MM.1S (cell line): ENCODE measurements around the gene LUZP1.

Experiments
- DNase-seq: peaks from one replicate; pipeline ENCODE4 v3.0.0-alpha.2; 2015
- H2AFZ ChIP-seq: fragments of 300-600 bp; sonication (generic); 2 replicates; pipeline ENCODE4 v1.6.0; 2016; ENCODE audit warnings: antibody characterized with exemption, low read length
- H3F3A ChIP-seq: fragments of 300-600 bp; sonication (generic); 2 replicates; pipeline ENCODE4 v1.6.1; 2016; ENCODE audit warnings: mild to moderate bottlenecking, antibody characterized with exemption, low read length, moderate library complexity, mixed read lengths; ENCODE audit not compliant: insufficient read depth
- H3K27ac ChIP-seq: fragments of 300-600 bp; sonication (generic); 2 replicates; pipeline ENCODE4 v1.5.1; 2016; ENCODE audit warnings: mild to moderate bottlenecking, low read length
- H3K27me3 ChIP-seq: fragments of 300-600 bp; sonication (generic); replicated peaks from 2 replicates; pipeline ENCODE4 v1.6.0; 2016; ENCODE audit warnings: low read length; ENCODE audit not compliant: insufficient read depth
- H3K36me3 ChIP-seq: fragments of 300-600 bp; sonication (generic); replicated peaks from 2 replicates; pipeline ENCODE4 v1.6.1; 2016; ENCODE audit warnings: mild to moderate bottlenecking, low read length, mixed read lengths; ENCODE audit not compliant: insufficient read depth
- H3K4me1 ChIP-seq: fragments of 300-600 bp; sonication (generic); 2 replicates; pipeline ENCODE4 v1.6.1; 2016; ENCODE audit warnings: low read length, mixed read lengths
- H3K4me2 ChIP-seq: fragments of 300-600 bp; sonication (generic); 2 replicates; pipeline ENCODE4 v1.6.0; 2016; ENCODE audit warnings: low read depth, low read length
- H3K4me3 ChIP-seq: fragments of 300-600 bp; sonication (generic); 2 replicates; pipeline ENCODE4 v1.5.1; 2016; ENCODE audit warnings: low read length, mixed read lengths
- H3K79me2 ChIP-seq: fragments of 300-600 bp; sonication (generic); 2 replicates; pipeline ENCODE4 v1.6.1; 2016; ENCODE audit warnings: mixed run types, low read length, mixed read lengths
- H3K9ac ChIP-seq: fragments of 300-600 bp; sonication (generic); 2 replicates; pipeline ENCODE4 v1.6.1; 2016; ENCODE audit warnings: low read length, mixed read lengths
- H3K9me2 ChIP-seq: fragments of 300-600 bp; sonication (generic); replicated peaks from 2 replicates; pipeline ENCODE4 v1.6.1; 2016; ENCODE audit warnings: mild to moderate bottlenecking, low read length, mixed read lengths; ENCODE audit not compliant: insufficient read depth
- H3K9me3 ChIP-seq: fragments of 300-600 bp; sonication (generic); replicated peaks from 2 replicates; pipeline ENCODE4 v1.6.1; 2016; ENCODE audit warnings: mild to moderate bottlenecking, low read length, mixed read lengths; ENCODE audit not compliant: insufficient read depth
- H4K20me1 ChIP-seq: fragments of 300-600 bp; sonication (generic); 2 replicates; pipeline ENCODE4 v1.6.1; 2016; ENCODE audit warnings: mild to moderate bottlenecking, low read length, moderate library complexity, mixed read lengths; ENCODE audit not compliant: insufficient read depth
- CTCF ChIP-seq: fragments of 300-600 bp; sonication (generic); IDR thresholded peaks from 2 replicates; pipeline ENCODE4 v1.5.1; 2016; ENCODE audit warnings: antibody characterized with exemption, low read length, mixed read lengths
- EZH2 ChIP-seq: fragments of 300-600 bp; sonication (generic); optimal IDR thresholded peaks from 2 replicates; pipeline ENCODE3; 2017; ENCODE audit warnings: low read depth, mild to moderate bottlenecking, antibody characterized with exemption, low read length, mixed read lengths
- EZH2phosphoT487 ChIP-seq: fragments of 300-600 bp; sonication (generic); IDR thresholded peaks from 2 replicates; pipeline ENCODE4 v1.6.1; 2018; ENCODE audit warnings: antibody characterized with exemption, low read length

Gene LUZP1

GRCh38 chr1:23118407-23118806, 50.2 kb downstream of the LUZP1 start:
- no peak overlapping the region for H3K9ac ChIP-seq
- no peaks in the 10 kb centered on the region for H3K79me2 ChIP-seq
- H3K36me3 ChIP-seq, result no peaks in the 10 kb centered on the region
- no peak for TF ChIP-seq CTCF
- no peak for TF ChIP-seq EZH2
- no peak for TF ChIP-seq EZH2phosphoT487
- no peaks in the 10 kb centered on the region for H3K9me2 ChIP-seq
- no peaks in the 10 kb centered on the region for H3K9me3 ChIP-seq
- no peak overlapping the region for H3K27ac ChIP-seq
- H2AFZ ChIP-seq, result no peak overlapping the region
- H3F3A ChIP-seq, result no peaks in the 10 kb centered on the region
- DNase-seq, result no peak
- no peak overlapping the region for H3K4me3 ChIP-seq
- H3K27me3 ChIP-seq, result no peaks in the 10 kb centered on the region
- no peaks in the 10 kb centered on the region for H4K20me1 ChIP-seq
- H3K4me1 ChIP-seq, result peaks cover 6% of the 10 kb centered on the region
- H3K4me2 ChIP-seq, result no peak overlapping the region

GRCh38 chr1:23116921-23117699, 51.5 kb downstream of the LUZP1 start:
- Histone ChIP-seq H3K79me2 (no peaks in the 10 kb centered on the region), H3K27me3 (no peaks in the 10 kb centered on the region), H3K36me3 (no peaks in the 10 kb centered on the region), H2AFZ (no peak overlapping the region), H3K9me3 (no peaks in the 10 kb centered on the region), H3F3A (no peaks in the 10 kb centered on the region), H3K9me2 (no peaks in the 10 kb centered on the region), H3K4me3 (no peak overlapping the region), H3K4me1 (peaks cover 6% of the 10 kb centered on the region), H4K20me1 (no peaks in the 10 kb centered on the region), H3K4me2 (no peak overlapping the region), H3K9ac (no peak overlapping the region), H3K27ac (no peak overlapping the region)
- TF ChIP-seq EZH2phosphoT487, result no peak
- no peak for TF ChIP-seq EZH2
- no peak for TF ChIP-seq CTCF
- no peak for DNase-seq

GRCh38 chr1:23116216-23116836, 52.3 kb downstream of the LUZP1 start:
- Histone ChIP-seq H3K79me2 (no peaks in the 10 kb centered on the region), H4K20me1 (no peaks in the 10 kb centered on the region), H3F3A (no peaks in the 10 kb centered on the region), H3K4me1 (peaks cover 6% of the 10 kb centered on the region), H3K36me3 (no peaks in the 10 kb centered on the region), H3K4me2 (no peak overlapping the region), H3K9me2 (no peaks in the 10 kb centered on the region), H3K9me3 (no peaks in the 10 kb centered on the region), H3K27ac (no peak overlapping the region), H3K27me3 (no peaks in the 10 kb centered on the region), H3K4me3 (no peak overlapping the region), H2AFZ (no peak overlapping the region), H3K9ac (no peak overlapping the region)
- no peak for DNase-seq
- TF ChIP-seq EZH2, result no peak
- no peak for TF ChIP-seq EZH2phosphoT487
- no peak for TF ChIP-seq CTCF
